Lower lobe of right lung (tissue), 2 donors: Measurements from ENCODE around the gene NADK. TPM values are rescaled to one million over a fixed set of nuclear protein-coding genes. Genes with fewer than 3 reads are reported as not detected.

Experiments
- ATAC-seq, 2 donors: fragments of 200-7000 bp; cut with Tn5 transposase; one replicate each; pipeline ENCODE4 v1.9.1; 2020 to 2022; ENCODE audit warnings: mild to moderate bottlenecking in 2 of 2, moderate library complexity in 2 of 2
- DNase-seq: peaks from one replicate; pipeline ENCODE4 v3.0.0-alpha.2; 2020
- H3K27ac ChIP-seq: fragments of 200-600 bp; one replicate; pipeline ENCODE4 v1.8.0; 2022
- H3K27me3 ChIP-seq: fragments of 200-600 bp; one replicate; pipeline ENCODE4 v1.8.0; 2022; ENCODE audit warnings: low read depth
- H3K36me3 ChIP-seq: fragments of 200-600 bp; one replicate; pipeline ENCODE4 v1.8.0; 2022; ENCODE audit warnings: mild to moderate bottlenecking
- H3K4me1 ChIP-seq: fragments of 200-600 bp; one replicate; pipeline ENCODE4 v1.8.0; 2022
- H3K4me3 ChIP-seq: fragments of 200-600 bp; one replicate; pipeline ENCODE4 v1.8.0; 2022; ENCODE audit warnings: mild to moderate bottlenecking
- H3K9me3 ChIP-seq: fragments of 200-600 bp; one replicate; pipeline ENCODE4 v1.8.0; 2022
- intact Hi-C: fragments of 100-400 bp; cut with DNase I; formaldehyde crosslinking; loops from one replicate; pipeline ENCODE4 v1.11.0; 2022
- total RNA-seq: library from RNA; stranded (reverse); fragmentation: NEBNext Ultra II Directional; extraction: Animal tissue kit (Norgen Biotek cat#: 25700); gene quantifications from one replicate; pipeline ENCODE4 v1.2.1, GENCODE V29; 2021
- TF ChIP-seq, protein P1 (sequence below): fragments of 200-600 bp; IDR thresholded peaks from one replicate; pipeline ENCODE4 v1.8.0; 2022; ENCODE audit warnings: antibody characterized with exemption, mild to moderate bottlenecking
- donor health status: DM: no; HTN: yes; CAD: no; lungs with severe emphysema.

NADK gene
- total RNA-seq, 1 donor from 2014 or later, result 133 TPM

DNA sequence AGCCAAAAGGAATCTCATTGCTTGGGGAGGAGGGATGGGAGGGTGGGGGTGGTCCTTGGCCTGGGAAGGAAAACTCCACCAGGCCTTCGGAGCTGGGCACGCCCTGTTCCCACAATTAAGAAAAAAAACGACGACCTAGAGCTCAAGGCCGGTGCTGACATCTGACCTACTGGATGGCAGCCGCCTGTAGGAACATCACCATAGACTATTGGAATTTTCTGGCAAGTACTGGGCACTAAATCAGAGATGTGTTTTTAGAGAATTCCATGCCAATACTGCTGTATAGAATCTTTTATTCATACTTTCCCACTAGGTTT, 729 bp downstream of the NADK start:
- no peaks in the 10 kb centered on the region for H3K9me3 ChIP-seq
- intact Hi-C loops, result no loop called here
- TF ChIP-seq, protein P1, sequence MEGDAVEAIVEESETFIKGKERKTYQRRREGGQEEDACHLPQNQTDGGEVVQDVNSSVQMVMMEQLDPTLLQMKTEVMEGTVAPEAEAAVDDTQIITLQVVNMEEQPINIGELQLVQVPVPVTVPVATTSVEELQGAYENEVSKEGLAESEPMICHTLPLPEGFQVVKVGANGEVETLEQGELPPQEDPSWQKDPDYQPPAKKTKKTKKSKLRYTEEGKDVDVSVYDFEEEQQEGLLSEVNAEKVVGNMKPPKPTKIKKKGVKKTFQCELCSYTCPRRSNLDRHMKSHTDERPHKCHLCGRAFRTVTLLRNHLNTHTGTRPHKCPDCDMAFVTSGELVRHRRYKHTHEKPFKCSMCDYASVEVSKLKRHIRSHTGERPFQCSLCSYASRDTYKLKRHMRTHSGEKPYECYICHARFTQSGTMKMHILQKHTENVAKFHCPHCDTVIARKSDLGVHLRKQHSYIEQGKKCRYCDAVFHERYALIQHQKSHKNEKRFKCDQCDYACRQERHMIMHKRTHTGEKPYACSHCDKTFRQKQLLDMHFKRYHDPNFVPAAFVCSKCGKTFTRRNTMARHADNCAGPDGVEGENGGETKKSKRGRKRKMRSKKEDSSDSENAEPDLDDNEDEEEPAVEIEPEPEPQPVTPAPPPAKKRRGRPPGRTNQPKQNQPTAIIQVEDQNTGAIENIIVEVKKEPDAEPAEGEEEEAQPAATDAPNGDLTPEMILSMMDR, result no peak
- H3K36me3 ChIP-seq, result peaks cover 3% of the 10 kb centered on the region
- H3K4me3 ChIP-seq, result peak overlapping the region; percentile 87
- peak overlapping the region; percentile 89 for H3K27ac ChIP-seq
- DNase-seq (no peak), ATAC-seq (no peak)
- H3K27me3 ChIP-seq, result no peaks in the 10 kb centered on the region
- H3K4me1 ChIP-seq, result peaks cover 75% of the 10 kb centered on the region

GRCh38 chr1:1776672-1777582, 1.3 kb downstream of the NADK start:
- Histone ChIP-seq H3K4me3 (peak overlapping the region; percentile 87), H3K36me3 (peaks cover 9% of the 10 kb centered on the region), H3K9me3 (no peaks in the 10 kb centered on the region), H3K27ac (peak overlapping the region; percentile 89), H3K4me1 (peaks cover 69% of the 10 kb centered on the region), H3K27me3 (no peaks in the 10 kb centered on the region)
- DNase-seq, result peak; percentile 2
- intact Hi-C loops, result no loop called here
- TF ChIP-seq, protein P1, result no peak
- no peak for ATAC-seq

DNA sequence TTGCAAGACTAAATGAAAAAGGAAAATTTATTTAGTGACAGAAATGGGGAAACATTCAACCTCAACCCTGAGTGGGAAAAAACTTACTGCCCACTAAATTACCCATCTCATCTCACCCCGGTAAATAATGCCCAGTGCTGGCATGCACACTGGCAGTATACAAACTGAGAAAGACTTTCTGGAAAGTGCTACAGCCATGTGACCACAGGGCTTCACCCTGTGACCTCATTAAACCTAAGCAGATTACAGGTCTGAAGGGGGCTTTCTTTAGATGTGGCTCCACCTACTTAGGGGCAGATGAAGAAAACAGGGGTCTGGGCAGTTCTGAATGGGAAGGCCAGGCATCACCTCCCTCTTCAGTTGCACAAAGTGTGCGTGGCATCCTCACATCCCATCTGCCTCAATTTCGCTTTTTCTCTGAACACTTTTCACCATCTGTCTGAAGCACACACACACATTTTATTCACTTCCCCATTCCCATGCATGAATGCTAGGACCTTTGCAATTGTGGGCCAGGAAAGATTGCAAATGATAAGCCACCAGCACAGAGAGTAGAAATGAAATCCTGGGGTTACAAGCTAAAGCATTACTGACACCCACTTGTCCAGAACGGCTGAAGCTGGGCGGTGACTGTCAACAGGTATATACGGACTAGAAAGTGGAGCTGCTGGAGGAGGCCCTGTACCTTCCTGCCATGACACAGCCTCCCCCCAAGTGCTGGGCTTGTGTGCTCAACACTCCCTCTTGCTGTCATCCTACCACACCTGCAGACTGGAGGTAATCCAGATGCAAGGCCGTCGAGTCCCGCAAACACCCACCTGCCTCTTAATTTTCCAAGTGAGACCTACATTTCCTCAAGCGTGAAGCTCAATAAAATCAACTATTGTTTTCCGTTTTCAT, 2.7 kb downstream of the NADK start:
- peaks cover 3% of the 10 kb centered on the region for H3K9me3 ChIP-seq
- peaks cover 18% of the 10 kb centered on the region for H3K36me3 ChIP-seq
- intact Hi-C loops, result no loop called here
- no peaks in the 10 kb centered on the region for H3K27me3 ChIP-seq
- peak overlapping the region; percentile 0 for H3K4me3 ChIP-seq
- TF ChIP-seq, protein P1, result no peak
- ATAC-seq, result no peak
- peak; percentile 48 for DNase-seq
- peak overlapping the region; percentile 89 for H3K27ac ChIP-seq
- H3K4me1 ChIP-seq, result peaks cover 56% of the 10 kb centered on the region

DNA sequence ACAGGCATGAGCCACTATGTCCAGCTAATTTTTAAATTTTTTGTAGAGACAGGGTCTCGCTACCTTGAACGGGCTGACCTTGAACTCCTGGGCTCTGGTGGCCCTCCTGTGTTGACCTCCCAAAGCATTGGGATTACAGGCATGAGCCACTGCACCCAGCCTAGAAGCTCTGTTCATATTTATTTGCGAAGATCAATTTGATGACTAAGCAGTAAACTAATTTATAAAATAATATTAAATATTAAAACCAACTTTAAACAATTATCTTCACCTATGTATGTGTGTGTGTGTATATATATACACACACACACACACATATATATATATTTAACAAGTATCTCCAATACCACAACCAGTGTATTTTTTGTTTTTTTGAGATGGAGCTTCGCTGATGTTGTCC, 4.4 kb downstream of the NADK start:
- Histone ChIP-seq H3K4me3 (no peak overlapping the region), H3K4me1 (peaks cover 39% of the 10 kb centered on the region), H3K36me3 (peaks cover 18% of the 10 kb centered on the region), H3K27ac (no peak overlapping the region), H3K9me3 (peaks cover 3% of the 10 kb centered on the region), H3K27me3 (no peaks in the 10 kb centered on the region)
- ATAC-seq (no peak), DNase-seq (no peak)
- intact Hi-C loops, result no loop called here
- TF ChIP-seq, protein P1, result no peak

DNA sequence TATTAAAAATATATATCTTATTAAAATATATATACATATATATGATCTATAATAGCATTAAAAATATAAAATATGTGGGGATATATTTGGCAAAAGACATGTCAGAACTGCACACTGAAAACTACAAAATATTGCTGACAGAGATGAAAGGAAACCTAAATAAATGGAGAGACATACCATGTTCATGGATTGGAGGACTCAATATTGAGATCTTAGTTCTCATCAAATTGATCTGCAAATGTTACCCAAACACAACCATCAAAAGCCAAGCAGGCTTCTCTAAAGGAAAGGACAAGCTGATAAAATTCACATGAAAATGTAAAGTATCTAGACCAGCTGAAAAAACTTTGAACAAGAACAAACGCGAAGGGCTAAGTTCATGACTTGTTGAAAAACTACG, 7.2 kb downstream of the NADK start:
- DNase-seq (no peak), ATAC-seq (no peak)
- no peak overlapping the region for H3K27ac ChIP-seq
- intact Hi-C loops, result no loop called here
- no peaks in the 10 kb centered on the region for H3K27me3 ChIP-seq
- peaks cover 3% of the 10 kb centered on the region for H3K9me3 ChIP-seq
- peaks cover 19% of the 10 kb centered on the region for H3K4me1 ChIP-seq
- peaks cover 30% of the 10 kb centered on the region for H3K36me3 ChIP-seq
- H3K4me3 ChIP-seq, result no peak overlapping the region
- TF ChIP-seq, protein P1, result no peak
